ENCODE results near the gene ARSG.
"Not testable (repeated sequence)": the region's sequence is repeated elsewhere in the genome, so short reads cannot be mapped to it uniquely, and the experiment has no call there.

The ARSG gene

DNA sequence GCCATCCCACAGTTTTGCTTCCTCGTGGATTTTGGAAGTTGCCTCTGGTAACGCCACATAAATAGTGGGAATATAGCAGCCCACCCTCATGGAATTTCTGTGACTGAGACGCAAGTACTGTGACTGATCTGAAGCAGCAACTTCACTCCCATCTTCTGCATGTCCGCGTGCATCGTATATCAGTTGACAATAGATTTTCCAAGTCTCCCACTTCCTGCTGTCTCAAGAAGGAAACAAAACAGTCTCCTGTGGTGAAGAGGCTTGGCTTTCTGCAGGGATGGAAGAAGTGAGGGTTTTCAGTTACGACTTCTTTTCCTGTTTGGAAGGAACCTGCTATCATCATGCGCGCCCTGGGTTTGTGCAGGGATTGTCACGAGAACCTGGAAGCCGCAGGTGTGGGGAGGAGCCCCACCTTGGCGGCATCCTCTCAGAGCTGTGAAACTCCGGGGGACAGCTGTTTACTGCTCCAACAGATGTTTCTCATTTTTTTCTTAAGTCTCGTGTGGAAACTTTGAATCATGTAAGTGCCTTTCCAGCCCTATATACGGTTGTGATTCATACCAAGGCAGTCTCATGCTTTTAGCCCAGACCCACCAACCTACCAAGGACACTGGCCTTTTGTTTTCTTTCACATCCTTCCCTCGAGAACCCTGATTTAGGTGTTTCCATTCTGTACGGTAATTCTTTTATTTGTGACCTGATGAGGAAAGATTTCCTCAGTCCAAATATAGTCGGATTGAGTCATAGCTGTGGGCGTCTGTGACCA, 108.5 kb downstream of the ARSG start:
- no peak for FAIRE-seq

DNA sequence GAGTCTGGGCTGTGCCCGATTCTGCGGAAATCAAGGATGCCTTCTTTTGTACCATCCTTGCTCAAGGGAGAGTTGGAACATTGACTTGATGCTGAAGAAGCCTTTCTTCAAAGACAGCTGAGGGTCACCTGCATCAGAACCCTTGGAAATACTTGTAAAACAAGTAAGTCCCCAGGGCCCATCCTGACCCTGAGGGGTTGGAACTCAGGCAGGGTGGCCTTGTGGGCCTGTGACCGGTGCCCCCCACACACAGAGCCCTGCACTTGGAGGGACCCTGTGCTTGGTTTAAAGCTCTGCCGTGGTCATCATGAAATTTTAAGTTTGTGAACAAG, 109.1 kb downstream of the ARSG start:
- FAIRE-seq, result no peak

DNA sequence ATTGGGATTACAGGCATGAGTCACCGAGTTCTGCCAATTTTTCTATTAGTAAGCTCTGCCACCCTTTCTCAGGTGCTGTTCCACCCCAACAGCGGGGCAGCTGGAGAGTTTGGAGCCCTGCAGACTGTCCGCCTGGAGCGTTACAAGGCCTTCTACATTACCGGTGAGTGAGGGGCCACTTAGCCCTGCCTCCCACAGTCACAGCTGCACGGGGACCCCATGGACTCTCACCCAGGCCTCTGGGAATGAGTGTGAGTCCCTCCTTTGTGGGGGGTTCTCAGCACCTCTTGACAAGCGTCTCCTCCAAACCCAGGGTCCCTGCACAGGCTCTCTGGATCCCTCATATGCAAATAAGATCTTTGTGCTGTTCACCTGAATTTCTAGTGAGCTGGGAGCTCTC, 110.0 kb downstream of the ARSG start:
- no peak for FAIRE-seq

GRCh38 chr17:68403122-68403521, 111.8 kb downstream of the ARSG start:
- FAIRE-seq, result no peak

GRCh38 chr17:68403837-68404236, 112.5 kb downstream of the ARSG start:
- not testable (repeated sequence) for FAIRE-seq

GRCh38 chr17:68407656-68408055, 116.4 kb downstream of the ARSG start:
- FAIRE-seq, result not testable (repeated sequence)

DNA sequence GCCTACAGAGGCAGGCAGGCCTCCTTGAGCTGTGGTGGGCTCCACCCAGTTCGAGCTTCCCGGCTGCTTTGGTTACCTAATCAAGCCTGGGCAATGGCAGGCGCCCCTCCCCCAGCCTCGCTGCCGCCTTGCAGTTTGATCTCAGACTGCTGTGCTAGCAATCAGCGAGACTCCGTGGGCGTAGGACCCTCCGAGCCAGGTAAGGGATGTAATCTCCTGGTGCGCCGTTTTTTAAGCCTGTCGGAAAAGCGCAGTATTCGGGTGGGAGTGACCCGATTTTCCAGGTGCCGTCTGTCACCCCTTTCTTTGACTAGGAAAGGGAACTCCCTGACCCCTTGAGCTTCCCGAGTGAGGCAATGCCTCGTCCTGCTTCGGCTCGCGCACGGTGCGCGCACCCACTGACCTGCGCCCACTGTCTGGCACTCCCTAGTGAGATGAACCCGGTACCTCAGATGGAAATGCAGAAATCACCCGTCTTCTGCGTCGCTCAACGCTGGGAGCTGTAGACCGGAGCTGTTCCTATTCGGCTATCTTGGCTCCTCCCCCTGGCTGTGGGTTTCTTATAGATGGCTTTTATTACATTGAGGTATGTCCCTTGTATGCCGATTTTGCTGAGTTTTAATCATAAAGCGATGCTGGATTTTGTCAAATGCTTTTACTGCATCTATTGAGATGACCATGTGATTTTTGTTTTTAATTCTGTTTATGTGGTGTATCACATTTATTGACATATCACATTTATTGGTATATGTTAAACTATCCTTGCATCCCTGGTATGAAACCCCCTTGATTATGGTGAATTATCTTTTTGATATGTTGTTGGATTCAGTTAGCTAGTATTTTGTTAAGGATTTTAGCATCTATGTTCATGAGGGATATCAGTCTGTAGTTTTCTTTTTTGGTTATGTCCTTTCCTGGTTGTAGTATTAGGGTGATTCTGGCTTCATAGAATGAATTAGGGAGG, 122.6 kb downstream of the ARSG start:
- not testable (repeated sequence) for FAIRE-seq

DNA sequence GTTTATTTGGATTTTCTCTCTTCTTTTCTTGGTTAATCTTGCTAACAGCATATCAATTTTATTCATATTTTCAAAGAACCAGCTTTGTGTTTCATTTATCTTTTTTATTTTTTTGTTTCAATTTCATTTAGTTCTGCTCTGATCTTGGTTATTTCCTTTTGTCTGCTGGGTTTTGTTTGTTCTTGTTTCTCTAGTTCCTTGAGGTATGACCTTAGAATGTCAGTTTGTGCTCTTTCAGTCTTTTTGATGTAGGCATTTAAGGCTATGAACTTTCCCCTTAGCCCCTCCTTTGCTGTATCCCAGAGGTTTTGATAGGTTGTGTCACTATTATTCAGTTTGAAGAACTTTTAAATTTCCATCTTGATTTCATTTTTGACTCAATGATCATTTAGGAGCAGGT, 123.6 kb downstream of the ARSG start:
- FAIRE-seq, result not testable (repeated sequence)

GRCh38 chr17:68417317-68417716, 126.0 kb downstream of the ARSG start:
- no peak for FAIRE-seq

DNA sequence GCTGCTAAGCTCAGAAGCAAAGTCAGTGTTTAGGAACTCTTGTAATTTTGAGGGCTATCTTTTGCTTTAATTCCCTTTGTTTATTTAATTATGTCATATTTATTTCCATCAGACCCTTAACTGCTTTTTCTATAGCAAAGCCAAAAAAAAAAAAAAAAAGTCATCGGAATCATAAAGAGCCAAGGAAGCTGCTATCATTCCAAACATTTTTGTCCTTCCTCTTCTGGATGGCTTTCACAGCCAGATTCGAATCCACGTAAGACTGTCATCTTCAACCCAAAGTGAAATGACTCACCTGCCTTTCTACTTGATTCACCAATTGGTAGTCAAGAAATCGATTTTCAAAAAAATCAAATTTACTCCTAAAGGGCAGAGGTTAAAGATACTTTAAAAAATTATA, 127.6 kb downstream of the ARSG start:
- FAIRE-seq, result no peak

DNA sequence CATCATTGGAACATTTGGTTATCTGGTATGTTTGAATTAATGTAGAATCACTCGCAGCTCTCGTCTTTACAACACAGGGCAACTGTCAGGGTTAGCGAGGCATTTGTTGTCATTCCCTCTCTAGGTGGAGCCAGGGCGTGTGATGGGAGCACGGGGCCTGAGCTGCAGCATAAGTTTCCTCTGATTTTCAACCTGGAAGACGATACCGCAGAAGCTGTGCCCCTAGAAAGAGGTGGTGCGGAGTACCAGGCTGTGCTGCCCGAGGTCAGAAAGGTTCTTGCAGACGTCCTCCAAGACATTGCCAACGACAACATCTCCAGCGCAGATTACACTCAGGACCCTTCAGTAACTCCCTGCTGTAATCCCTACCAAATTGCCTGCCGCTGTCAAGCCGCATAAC, 128.8 kb downstream of the ARSG start:
- FAIRE-seq, result no peak

DNA sequence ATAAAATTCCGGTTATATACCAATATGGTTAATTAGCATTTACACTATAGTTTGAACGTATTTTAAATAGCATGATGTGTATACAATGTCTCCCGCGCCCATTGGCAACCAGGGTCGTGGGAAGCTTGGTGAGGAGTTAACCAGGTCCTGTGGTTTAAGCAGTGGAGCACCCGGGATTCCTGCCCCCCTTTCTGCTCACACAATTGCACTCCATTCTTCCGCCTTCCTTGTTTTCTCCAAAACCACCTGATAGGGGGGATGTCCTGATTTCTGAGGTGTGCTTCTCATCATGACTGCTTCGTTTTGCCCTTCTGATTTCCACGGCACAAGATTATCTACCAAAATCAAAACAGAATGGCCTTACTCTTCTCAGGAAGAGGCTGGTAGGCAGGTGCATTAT, 130.2 kb downstream of the ARSG start:
- FAIRE-seq, result no peak

- no peak for FAIRE-seq
Observed at GRCh38 chr17:68422821-68423220, 131.5 kb downstream of the ARSG start.

GRCh38 chr17:68423251-68423650, 132.0 kb downstream of the ARSG start:
- no peak for FAIRE-seq

- no peak for FAIRE-seq
Observed at GRCh38 chr17:68424203-68424602, 132.9 kb downstream of the ARSG start.

GRCh38 chr17:68424861-68425260, 133.6 kb downstream of the ARSG start:
- FAIRE-seq, result no peak

- FAIRE-seq, result no peak
Observed at GRCh38 chr17:68425979-68426378, 134.7 kb downstream of the ARSG start.

DNA sequence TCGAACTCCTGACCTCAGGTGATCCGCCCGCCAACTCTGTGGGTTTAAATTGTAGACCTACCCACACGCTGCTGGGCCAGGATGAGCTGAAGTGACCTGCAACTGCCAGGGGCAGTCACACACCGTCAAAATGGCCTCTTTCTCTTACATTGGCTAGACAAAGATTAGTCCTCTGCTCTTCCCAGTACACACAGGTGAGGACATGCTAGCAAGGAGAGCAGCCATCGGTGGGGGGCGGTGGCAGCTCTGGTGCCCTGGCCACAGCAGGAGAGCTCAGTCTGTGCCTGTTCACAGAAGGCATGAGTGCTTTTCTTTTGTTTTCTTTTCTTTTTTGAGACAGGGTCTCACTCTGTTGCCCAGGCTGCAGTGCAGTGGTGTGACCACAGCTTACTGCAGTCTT, 136.3 kb downstream of the ARSG start:
- no peak for FAIRE-seq

DNA sequence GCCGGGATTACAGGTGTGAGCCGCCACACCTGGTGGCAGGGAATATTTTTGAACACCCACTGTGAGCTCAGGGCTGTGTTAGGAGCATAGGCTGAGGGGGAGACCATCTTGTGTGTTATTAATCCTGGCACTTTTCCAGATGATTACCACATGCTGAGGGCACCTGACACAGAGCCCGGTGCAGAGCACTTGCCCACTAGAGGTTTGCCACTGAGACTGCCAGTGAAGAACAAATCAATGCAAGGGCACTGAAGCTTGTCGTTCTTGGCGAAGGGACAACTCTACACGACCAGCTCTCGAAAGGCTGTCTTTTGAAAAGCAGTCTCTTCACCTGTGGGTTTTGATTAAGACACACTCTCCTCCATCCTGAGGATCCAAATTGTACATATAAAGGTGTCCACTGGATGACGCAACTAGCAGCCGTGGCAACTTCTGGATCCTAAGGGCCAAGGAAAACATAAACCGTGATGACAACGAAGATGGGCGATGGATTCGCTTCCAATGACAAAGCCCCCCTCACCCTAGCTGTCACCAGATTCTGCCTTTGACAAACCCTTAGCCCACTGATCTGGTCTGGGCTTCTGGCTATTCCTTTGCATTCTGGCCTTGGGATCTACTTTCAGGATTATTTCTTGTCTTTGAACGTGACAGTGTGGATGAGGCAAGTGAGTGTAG, 137.3 kb downstream of the ARSG start:
- FAIRE-seq, result no peak

DNA sequence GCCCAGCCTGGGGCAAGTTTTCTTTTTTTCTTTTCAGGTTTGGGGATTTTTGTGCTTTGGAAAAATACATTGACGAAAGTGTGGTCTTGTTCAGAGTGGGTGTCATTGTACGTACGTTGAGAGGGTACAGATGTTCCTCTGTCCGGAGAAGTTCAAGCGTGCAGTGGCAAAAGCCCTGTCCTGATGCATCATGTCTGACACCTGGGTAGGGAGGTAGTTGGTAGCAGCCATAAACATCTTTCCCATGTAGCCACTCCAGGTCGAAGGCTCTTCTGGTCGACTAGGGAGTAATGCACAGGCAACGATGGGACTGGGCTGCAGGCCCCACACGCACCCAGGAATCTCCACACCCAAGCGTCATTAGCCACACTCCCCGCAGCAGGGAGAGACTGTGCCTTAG, 138.6 kb downstream of the ARSG start:
- FAIRE-seq, result no peak

DNA sequence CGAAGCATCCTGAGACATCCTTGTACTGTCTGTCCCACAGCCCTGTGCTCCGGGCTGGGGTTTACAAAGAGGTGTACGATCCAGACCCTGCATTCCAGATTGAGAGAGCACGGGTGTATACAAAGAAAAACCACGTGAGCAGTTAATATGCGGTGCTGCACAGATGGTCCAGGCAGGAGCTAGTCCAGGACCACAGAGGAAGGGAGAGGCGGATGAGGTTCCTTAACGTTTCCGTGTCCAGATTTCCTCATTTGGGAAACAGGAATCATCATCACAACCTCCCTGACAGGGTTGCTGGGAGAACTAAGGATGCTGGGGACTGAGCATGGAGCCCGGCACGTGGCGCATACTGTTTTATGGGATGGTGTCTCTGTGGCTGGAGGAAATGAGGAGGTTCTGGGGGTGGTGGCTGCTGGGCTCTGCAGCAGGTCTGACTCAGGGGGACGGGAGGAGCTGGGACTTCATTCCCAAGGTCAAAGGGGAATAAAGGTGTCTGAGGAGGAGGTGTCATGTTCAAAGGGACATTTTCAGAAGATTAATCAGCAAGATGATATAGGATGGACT, 139.8 kb downstream of the ARSG start:
- no peak for FAIRE-seq

GRCh38 chr17:68431661-68432071, 140.4 kb downstream of the ARSG start:
- no peak for FAIRE-seq

All from colon (tissue), 2 donors.